Hepatic stellate cell (primary cell): Measurements from ENCODE around the gene DHRS11.
A peak's percentile ranks its signal among the peaks of the same experiment; 100 is the strongest.
"Not testable (repeated sequence)": the region's sequence is repeated elsewhere in the genome, so short reads cannot be mapped to it uniquely, and the experiment has no call there.

Experiments
- DNase-seq: peaks from one replicate; pipeline ENCODE4 v3.0.0; 2011; ENCODE audit warnings: low spot score

Gene DHRS11

DNA sequence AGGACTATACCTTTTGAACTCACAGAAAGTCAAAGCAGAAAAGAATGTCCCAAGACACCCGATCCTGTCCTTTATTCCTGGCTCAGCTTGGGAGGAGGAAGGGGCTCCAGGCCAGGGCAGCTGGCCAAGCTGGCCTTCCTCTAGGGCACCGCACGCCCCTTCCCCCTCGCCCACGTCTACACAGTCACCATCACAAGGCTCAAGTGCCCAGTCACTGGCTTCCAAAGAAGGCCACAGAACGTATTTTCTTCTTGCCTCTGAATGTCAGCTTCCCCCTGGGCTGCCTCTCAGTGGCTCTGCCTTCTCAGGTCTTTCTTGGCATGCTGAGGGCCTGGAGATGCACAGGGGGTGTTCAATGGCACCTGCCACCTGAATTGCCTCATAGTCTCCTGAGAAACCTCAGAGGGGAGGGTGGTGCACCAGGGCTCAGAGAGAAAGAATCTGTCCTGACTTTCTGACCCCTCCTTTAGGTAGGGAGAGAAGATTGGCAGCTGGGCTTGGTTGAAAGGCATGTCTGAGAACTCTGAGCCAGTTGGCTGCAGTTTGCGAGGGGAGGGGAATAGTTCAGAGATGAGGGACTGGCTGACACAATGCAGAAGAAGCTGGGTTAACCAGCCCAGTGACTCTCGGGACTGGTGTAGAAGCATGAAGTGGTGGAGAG lies 2.1 kb downstream of the DHRS11 start:
- no peak for DNase-seq

DNA sequence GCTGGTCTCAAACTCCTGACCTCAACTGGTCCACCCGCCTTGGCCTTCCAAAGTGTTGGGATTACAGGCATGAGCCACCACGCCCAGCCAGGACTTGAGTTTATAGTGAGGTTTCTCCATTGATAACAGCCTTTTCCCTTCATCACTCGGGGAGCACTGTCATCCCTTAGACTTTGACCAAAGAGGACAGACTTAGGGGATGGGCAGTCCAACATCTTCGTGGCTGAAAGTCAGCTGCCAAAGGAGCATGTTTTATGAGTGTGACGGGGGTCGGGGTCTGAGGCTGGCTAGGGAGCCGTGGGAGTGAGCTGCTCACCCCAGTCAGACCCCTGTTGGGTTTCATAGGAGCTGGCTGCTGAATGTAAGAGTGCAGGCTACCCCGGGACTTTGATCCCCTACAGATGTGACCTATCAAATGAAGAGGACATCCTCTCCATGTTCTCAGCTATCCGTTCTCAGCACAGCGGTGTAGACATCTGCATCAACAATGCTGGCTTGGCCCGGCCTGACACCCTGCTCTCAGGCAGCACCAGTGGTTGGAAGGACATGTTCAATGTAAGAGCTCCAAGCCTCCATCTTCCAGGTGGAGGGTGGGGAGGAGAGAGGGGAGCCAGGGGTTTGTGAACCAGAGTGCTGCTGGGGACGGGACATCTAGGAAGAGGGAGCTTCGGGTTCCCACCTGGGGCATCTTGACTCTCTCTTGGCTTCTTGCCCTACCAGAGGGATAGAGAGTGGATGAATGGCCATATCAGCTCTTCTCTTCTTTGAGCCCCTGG lies 3.1 kb downstream of the DHRS11 start:
- DNase-seq = no peak

DNA sequence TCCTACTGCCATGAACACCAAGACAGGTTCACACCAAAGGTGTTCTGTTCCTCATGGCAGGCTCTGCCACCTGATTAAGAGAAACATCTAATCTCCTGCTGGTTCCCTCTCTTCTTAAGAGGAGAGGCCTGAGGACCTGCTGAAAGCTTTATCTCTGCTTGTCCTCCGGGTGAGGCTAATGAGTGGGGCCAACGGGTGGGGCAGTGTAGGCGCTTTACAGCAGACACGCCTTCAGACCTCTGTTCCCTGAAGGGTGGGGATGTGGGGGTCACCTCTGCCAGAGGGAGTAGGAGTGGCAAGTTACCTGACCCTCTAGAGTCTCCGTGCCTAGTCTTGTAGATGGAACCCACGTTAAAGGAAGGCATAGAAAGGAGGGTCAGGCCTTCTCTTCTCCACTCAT lies 5.5 kb downstream of the DHRS11 start:
- no peak for DNase-seq

DNA sequence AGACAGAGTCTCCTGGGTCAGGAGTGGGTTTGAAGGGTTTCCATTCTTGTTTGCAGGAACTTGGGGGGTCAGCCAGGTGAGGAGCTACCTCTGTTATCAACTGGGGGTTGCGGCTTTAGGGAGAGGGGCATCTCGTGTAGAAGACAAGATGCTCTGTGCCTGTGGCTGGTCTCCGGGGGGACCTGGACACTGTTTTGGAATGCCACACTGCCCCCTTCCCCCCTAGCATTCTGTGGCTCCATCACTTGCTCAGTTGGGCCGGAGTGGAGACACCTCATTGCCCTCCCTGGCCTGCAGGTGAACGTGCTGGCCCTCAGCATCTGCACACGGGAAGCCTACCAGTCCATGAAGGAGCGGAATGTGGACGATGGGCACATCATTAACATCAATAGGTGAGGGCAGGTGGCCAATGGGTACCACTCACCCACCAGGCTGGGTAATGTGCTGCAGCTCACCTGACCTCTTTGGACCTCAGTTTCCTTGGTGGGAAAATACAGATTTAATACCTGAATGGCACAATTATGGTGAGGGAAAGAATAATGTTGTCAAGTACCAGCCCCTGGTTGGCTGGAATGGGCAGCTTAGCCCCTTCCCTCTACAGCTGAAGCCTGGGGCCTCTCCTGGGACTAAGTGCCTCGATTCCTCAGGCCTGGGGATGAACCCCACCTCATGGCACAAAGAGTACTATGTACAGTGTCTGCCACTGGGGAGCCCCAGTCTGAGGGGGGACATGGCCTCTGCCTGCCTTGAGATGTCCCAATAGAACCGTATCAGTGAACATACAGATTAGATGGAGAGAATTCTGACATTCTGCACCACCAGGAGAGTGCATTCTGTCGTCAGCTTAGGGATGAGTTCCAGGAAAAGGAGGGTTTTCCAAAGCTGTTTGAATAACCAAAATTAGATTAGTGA lies 6.4 kb downstream of the DHRS11 start:
- DNase-seq = no peak

DNA sequence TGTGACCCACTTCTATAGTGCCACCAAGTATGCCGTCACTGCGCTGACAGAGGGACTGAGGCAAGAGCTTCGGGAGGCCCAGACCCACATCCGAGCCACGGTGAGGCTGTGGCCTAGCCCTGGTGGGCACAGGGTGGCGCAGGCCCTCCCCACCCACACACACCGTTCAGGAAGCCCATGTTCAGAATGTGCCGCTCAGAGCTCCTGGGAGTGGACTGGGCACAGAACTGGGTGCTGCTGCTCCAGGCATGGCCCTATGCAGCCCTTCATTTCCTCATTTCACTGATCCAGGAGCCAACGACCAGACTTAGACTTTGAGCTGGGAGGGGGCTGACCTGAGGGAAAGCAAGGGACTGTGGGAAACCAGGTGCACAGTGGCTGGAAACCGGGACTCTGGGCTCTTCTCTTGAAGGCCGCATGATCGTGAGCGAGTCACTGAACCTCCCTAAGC lies 7.3 kb downstream of the DHRS11 start:
- DNase-seq = no peak

DNA sequence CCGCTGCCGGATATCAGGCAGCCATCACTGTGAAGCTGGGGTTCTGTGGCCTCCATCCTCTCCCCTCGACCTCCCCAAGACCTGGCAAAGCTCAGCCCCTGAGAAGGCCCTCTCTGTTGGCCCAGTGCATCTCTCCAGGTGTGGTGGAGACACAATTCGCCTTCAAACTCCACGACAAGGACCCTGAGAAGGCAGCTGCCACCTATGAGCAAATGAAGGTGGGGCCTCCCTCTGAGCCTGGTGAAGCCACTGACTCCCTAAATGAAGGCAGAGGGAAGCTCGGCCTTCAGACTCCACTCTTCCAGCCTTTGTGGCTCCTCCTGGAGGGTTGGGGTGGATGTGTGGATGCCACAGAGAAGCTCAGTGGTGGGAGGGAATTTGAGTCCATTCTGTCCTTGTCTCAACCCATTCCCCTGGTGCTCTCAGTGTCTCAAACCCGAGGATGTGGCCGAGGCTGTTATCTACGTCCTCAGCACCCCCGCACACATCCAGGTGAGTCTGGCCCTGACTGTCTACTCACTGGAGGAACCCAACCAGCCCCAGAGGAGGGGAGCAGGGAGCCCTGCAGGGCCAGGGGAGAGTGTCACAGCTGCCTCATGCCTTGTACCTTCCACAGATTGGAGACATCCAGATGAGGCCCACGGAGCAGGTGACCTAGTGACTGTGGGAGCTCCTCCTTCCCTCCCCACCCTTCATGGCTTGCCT lies 8.0 kb downstream of the DHRS11 start:
- DNase-seq = no peak

DNA sequence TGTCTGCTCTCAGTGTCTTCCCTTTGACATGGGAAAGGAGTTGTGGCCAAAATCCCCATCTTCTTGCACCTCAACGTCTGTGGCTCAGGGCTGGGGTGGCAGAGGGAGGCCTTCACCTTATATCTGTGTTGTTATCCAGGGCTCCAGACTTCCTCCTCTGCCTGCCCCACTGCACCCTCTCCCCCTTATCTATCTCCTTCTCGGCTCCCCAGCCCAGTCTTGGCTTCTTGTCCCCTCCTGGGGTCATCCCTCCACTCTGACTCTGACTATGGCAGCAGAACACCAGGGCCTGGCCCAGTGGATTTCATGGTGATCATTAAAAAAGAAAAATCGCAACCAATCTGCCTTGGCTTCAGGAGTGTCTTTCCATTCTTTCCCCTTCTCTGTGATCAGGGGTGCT lies 8.8 kb downstream of the DHRS11 start:
- no peak for DNase-seq

DNA sequence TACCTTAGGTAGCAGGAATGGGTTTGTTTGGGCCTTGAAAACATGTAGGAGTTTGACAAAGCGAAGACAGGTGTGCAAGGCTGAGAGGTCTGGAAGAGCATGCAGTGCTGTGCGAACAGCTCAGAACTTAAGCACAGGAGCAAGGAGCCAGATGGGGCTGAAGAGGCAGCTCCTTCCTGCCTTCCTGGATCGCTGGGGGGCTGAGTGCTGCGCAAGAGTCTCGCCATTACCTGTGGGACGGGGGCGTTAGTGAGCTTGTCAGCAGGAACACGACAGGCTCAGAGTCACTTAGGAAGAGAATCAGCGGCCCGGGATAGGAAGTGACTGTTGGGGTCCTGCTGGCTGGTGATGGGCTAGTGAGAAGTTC lies 9.2 kb downstream of the DHRS11 start:
- DNase-seq = no peak

DNA sequence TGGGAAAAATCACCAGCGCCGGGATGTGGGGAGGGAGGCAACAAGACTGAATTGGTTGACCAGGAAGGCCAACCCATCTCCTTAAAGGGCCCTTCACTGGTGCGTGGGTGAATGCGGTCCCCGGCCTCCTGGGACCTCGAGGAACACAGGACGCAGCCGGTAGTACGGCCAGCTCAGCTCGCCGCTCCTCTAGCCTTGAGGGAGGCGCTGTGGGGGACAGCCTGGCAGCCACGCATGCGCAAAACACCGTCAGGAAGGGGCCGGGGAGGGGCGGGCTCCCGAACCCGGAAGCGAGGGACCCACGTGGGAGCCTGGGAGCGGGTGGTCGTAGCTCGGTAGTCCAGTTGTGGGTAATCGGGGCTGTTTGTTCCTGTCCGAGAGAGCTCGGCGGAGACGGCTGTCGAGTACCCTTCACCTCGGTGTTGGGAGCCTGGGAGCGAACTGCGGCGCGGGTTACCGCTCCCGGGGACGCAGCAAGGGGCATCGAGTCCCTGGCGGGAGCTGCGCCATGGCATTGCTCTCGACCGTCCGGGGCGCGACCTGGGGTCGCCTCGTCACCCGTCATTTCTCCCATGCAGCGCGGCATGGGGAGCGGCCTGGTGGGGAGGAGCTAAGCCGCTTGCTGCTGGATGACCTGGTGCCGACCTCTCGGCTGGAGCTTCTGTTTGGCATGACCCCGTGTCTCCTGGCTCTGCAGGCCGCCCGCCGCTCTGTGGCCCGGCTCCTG lies 9.8 kb downstream of the DHRS11 start, which contains the start of gene MRM1:
Gene MRM1 (plus strand): TSS at position 281 of the 727 bp plus-strand sequence. CDS start 228 bp downstream, at position 509.
- peak; percentile 96 for DNase-seq

DNA sequence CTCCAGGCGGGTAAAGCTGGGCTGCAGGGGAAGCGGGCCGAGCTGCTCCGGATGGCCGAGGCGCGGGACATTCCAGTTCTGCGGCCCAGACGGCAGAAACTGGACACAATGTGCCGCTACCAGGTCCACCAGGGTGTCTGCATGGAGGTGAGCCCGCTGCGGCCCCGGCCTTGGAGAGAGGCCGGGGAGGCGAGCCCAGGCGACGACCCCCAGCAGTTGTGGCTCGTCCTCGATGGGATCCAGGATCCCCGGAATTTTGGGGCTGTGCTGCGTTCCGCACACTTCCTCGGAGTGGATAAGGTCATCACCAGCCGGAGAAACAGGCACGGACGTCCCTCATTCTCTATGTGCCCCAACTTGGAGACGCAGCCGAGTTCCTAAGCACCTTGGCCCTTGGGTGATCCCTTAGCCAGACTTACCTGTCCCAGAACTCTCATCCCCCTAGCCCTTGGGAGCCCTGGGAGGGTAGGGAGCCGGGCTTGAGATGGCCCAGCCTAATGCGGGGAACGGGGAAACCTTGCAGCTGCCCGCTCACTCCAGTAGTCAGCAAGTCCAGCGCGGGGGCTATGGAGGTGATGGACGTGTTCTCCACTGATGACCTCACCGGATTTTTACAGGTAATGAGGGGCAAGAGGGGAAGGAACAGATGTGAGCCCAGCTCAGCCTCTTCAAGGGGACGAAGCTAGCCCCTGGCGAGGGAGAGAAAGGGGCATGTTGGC lies 10.5 kb downstream of the DHRS11 start:
- peak; percentile 41 for DNase-seq

DNA sequence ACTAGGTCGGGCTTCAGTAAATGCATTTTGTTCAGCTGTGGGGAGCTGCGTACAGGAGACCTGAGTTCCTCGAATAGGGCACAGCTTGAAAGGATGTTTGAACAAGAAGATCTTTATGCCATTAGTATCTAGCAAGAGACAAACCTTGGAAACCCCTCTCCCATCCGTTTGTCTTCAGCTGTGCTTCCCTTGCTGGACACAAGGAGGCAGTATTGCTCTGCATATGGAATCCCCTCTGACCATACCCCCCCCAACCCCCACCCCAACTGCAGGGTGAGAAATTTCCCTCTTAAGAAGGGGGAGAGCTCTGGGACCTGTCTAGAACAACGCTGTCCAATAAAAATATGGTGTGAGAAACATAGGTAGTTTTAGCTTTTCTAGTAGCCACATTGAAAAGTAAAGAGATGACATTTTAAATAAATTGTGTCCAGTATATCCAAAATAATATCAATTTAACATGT lies 11.3 kb downstream of the DHRS11 start:
- DNase-seq = peak; percentile 78

DNA sequence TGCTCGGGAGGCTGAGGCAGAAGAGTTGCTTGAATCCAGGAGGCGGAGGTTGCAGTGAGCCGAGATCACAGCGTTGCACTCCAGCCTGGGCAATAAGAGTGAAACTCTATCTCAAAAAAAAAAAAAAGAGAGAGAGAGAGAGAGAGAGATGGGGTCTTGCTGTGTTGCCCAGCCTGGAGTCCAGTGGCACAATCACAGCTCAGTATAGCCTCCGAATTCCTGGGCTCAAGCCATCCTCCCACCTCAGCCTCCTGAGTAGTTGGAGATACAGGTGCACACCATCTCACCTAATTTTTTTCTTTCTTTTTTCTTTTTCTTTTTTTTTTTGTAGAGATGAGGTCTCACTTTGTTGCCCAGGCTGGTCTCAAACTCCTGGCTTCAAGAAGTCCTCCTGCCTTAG lies 13.3 kb downstream of the DHRS11 start:
- not testable (repeated sequence) for DNase-seq

DNA sequence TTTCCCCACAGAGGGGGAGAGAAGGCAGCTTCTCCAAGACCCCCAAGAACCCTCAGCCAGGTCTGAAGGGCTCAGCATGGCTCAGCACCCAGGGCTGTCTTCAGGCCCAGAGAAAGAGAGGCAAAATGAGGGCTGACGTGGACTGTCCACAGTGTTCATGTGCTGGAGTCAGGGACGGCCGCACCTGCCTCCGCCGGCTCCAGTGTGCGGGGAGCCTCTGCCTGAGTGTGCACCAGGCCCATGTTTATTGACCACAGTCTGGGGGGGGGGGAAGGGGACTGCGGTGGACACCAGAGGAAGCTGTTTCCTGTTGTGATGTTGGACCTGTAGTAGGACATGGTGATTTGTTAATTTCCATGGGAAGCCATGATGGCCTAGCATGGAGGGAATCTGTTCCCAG lies 16.6 kb downstream of the DHRS11 start:
- no peak for DNase-seq

DNA sequence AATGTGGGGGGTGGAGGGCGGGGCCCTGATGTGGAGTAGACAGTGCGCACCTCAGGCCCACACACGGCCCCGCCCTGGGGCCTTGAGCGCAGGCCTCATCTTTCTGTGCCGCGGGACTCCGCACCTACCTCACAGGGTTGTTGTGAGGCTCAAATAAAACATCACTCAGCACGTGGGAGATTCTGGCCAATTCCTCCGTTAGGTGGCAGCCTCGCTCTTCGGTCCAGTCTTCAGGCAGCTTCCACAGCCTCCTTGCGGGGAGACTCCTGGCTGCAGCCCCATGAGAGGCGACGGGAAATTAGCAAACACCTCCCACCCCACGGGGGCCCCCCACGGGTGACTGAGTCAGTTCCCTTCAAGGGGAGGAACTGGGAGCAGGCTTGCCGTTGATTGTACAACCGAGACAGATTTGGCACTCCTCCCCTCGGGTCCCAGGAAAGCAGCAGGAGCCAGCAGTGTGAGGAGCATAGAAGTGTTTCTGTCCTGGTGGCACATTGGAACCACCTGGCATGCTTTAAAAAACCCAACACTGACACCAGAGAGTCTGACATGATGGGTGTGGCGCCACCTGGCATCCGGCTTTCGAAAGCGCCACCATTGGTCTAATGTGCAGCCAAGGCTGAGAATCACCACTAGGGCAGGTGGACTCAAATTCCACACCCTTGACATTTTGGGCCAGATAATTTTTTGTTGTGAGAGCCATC lies 17.3 kb downstream of the DHRS11 start:
- peak; percentile 59 for DNase-seq

DNA sequence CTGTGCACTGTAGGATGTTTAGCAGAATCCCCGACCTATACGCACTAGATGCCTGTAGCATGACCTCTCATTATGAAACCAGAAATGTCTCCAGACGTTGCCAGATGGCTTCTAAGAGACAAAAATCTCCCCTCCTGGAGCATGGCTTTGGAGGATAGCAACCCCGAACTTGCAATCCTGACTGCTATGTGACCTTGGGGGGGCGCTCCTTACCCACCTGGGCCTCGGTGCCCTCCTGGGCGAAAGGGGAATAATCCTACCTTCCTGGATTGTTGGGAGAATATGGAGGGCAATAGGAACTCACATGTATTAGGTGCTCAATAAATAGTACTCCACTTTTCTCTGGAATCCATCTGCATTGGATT lies 17.8 kb downstream of the DHRS11 start:
- DNase-seq = no peak

DNA sequence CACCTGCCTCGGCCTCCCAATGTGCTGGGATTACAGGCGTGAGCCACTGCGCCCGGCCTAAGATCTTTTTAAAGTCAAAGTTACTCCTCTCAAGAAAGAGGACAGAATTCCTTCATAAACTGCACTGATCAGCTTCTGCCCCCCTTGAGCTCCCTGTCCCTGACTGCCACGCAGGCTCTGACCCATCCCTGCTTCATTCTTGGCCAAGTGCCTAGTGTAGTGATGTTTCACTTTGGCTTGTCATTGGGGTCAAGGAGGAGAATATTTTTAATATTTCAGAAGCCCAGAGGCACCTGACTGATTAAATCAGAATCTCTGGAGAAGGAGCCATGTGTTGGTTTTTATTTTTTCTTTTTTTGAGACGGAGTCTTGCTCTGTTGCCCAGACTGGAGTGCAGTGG lies 18.8 kb downstream of the DHRS11 start:
- no peak for DNase-seq

DNA sequence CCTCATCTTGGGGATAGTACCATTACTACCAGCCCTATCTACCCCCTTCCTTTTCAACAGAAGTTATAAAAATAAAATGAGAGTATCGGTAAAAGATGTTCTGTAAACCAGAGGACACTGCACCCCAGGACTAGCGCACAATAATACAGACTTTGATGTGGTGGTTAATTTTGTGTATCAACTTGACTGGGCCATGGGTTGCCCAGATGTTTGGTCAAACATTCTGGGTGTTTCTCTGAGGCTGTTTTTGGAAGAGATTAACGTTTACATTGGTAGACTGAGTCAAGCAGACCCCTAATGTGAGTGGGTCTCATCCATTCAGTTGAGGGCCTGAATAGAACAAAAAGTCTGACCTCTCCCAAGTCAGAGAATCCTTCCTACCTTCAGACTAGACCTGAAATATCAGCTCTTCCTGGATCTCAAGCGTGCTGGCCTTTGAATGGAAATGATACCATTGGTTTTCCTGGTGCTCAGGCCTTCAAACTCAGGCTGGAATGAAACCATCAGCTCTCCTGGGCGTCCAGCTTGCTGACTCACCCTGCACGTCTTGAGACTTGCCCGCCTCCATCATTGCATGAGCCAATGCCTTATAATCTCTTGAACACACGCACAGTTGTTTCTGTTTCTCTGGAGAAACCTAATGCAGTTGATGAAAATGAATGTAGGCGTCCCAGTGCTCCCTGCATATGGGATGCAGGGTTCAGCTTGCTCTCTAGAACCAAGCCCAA lies 19.8 kb downstream of the DHRS11 start:
- DNase-seq = no peak

DNA sequence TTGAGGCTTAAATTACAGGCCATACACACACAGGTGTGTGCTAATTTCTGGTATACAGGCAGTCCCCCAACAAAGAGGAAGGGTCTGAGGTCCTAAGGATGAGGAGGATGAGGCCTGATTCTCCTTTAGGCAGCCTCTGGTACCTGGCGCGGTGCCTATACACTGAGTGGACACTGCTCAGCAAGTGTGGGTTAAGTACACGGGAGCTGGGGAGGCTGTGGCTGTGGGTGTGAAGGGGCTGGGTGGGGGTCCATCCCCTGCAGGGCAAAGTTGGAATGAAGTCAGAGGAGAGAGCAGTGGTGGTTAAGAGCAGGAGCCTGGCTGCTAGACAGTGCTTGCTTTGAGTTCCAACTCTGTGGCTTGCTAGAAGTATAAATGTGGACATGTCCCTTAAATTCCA lies 20.6 kb downstream of the DHRS11 start:
- no peak for DNase-seq

DNA sequence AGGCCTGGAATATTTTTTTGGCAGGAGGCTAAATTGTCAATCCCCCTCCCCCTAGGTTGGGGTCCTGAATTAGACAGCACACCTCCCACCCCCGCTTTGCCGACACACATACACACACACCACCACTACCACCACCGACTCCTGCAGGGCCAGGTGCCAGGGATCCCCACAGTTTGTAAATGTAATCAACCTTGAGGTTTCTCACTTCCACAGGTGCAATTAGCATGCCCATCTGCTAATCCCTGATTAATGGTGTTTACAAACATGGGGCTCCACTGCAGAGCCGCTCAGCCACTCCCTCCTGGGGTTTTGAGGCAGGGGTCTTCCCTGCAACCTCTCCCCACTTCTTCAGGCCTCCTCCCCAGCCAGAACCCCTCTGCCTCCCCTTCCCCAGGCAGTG lies 21.5 kb downstream of the DHRS11 start:
- no peak for DNase-seq
